ENCODE data around the gene NUP93. TPM values are rescaled to one million over a fixed set of nuclear protein-coding genes. Genes with fewer than 3 reads are reported as not detected.

The NUP93 gene
- polyA plus RNA-seq, 2 of the 4 experiments (the other 2 are of a cell fraction): 87.3 to 91.4 TPM

GRCh38 chr16:56894331-56894917, 164.5 kb downstream of the NUP93 start:
- Histone ChIP-seq H3K27ac (no peak overlapping the region), H3K4me2 (no peak overlapping the region), H3K4me1 (no peaks in the 10 kb centered on the region), H3K9me3 (no peaks in the 10 kb centered on the region), H3K4me3 (no peak overlapping the region)
- WGBS (ENCODE audit: missing lambda C conversion rate): 83% methylated on average over 12 of the region's 12 CpGs
- ATAC-seq: no peak
- DNase-seq (ENCODE audit: low read depth in 1 of 2, low spot score in 1 of 2): no peak
- TF ChIP-seq EHF (CRISPR knock-in tag; IDR thresholded peaks at IDR 0.05): no peak
- TF ChIP-seq FOSL2 (IDR thresholded peaks at IDR 0.05): no peak
- no peak for TF ChIP-seq FOSL2 (CRISPR knock-in tag; IDR thresholded peaks at IDR 0.05)
- no peak for TF ChIP-seq KDM5A (IDR thresholded peaks at IDR 0.05)
- no peak for TF ChIP-seq RFX5 (IDR thresholded peaks at IDR 0.05)
- no peak for TF ChIP-seq FOSB (CRISPR knock-in tag; IDR thresholded peaks at IDR 0.05)
- TF ChIP-seq HEYL (CRISPR knock-in tag; IDR thresholded peaks at IDR 0.05): no peak
- TF ChIP-seq PBX3 (IDR thresholded peaks at IDR 0.05): no peak
- TF ChIP-seq, protein P1, sequence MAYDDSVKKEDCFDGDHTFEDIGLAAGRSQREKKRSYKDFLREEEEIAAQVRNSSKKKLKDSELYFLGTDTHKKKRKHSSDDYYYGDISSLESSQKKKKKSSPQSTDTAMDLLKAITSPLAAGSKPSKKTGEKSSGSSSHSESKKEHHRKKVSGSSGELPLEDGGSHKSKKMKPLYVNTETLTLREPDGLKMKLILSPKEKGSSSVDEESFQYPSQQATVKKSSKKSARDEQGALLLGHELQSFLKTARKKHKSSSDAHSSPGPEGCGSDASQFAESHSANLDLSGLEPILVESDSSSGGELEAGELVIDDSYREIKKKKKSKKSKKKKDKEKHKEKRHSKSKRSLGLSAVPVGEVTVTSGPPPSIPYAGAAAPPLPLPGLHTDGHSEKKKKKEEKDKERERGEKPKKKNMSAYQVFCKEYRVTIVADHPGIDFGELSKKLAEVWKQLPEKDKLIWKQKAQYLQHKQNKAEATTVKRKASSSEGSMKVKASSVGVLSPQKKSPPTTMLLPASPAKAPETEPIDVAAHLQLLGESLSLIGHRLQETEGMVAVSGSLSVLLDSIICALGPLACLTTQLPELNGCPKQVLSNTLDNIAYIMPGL (CRISPR knock-in tag; IDR thresholded peaks at IDR 0.05; ENCODE audit: borderline replicate concordance): no peak
- ChIA-PET CTCF (no interaction called here), POLR2A (no interaction called here)
- no peak for FAIRE-seq

- no peak overlapping the region for H3K4me2 ChIP-seq
- no peaks in the 10 kb centered on the region for H3K4me1 ChIP-seq
- no peak for ATAC-seq
- ChIA-PET POLR2A (no interaction called here), CTCF (interaction anchor here (2.6 kb wide), 1 partner anchor 29 kb away, joined by 9 read pairs; no protein-coding TSS in a partner anchor)
- WGBS (ENCODE audit: missing lambda C conversion rate): 31% methylated on average over 4 of the region's 4 CpGs
- H3K9me3 ChIP-seq: no peaks in the 10 kb centered on the region
- no peak overlapping the region for H3K4me3 ChIP-seq
- H3K27ac ChIP-seq: no peak overlapping the region
- FAIRE-seq: no peak
- no peak for DNase-seq (ENCODE audit: low read depth in 1 of 2, low spot score in 1 of 2)
- TF ChIP-seq MYC (IDR thresholded peaks at IDR 0.05; ENCODE audit: borderline replicate concordance, low read length) (no peak), JUNB (IDR thresholded peaks at IDR 0.05) (no peak), HES2 (IDR thresholded peaks at IDR 0.05) (no peak), FOSB (CRISPR knock-in tag; IDR thresholded peaks at IDR 0.05) (no peak)
Observed at GRCh38 chr16:56895813-56896212, 165.9 kb downstream of the NUP93 start.

- H3K27ac ChIP-seq: no peak overlapping the region
- ChIA-PET POLR2A (no interaction called here), CTCF (interaction anchor here (2.6 kb wide), 1 partner anchor 30 kb away, joined by 9 read pairs; no protein-coding TSS in a partner anchor)
- FAIRE-seq: no peak
- DNase-seq (ENCODE audit: low read depth in 1 of 2, low spot score in 1 of 2): no peak
- no peaks in the 10 kb centered on the region for H3K9me3 ChIP-seq
- no peak overlapping the region for H3K4me2 ChIP-seq
- TF ChIP-seq HDAC2 (IDR thresholded peaks at IDR 0.05) (no peak), E2F6 (IDR thresholded peaks at IDR 0.05; ENCODE audit: borderline replicate concordance, low read depth) (no peak), CHD4 (IDR thresholded peaks at IDR 0.05; ENCODE audit: borderline replicate concordance) (no peak), USF2 (IDR thresholded peaks at IDR 0.05) (no peak), CBX8 (IDR thresholded peaks at IDR 0.05) (no peak)
- TF ChIP-seq, protein P2, sequence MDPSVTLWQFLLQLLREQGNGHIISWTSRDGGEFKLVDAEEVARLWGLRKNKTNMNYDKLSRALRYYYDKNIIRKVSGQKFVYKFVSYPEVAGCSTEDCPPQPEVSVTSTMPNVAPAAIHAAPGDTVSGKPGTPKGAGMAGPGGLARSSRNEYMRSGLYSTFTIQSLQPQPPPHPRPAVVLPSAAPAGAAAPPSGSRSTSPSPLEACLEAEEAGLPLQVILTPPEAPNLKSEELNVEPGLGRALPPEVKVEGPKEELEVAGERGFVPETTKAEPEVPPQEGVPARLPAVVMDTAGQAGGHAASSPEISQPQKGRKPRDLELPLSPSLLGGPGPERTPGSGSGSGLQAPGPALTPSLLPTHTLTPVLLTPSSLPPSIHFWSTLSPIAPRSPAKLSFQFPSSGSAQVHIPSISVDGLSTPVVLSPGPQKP (IDR thresholded peaks at IDR 0.05; ENCODE audit: low read depth, low read length): no peak
- H3K4me3 ChIP-seq: no peak overlapping the region
- WGBS (ENCODE audit: missing lambda C conversion rate): 53% methylated on average over 3 of the region's 3 CpGs
- H3K4me1 ChIP-seq: no peaks in the 10 kb centered on the region
- ATAC-seq: no peak
Observed at GRCh38 chr16:56896244-56896643, 166.3 kb downstream of the NUP93 start.
